SK-N-SH treated with all-trans-retinoic acid at 6 μM for 48 hours (cell line): ENCODE results near the gene SYDE1.

ENCODE experiments used
- CREB5 ChIP-seq: fragments of 250-450 bp; sonication (Bioruptor Pico); IDR thresholded peaks from 2 replicates; pipeline ENCODE4 v1.5.1; 2020; ENCODE audit warnings: low read depth, mild to moderate bottlenecking, moderate library complexity
- GLIS3 ChIP-seq: fragments of 250-450 bp; sonication (Bioruptor Pico); IDR thresholded peaks from 2 replicates; pipeline ENCODE4 v1.5.0; 2020; ENCODE audit warnings: mild to moderate bottlenecking, moderate library complexity
- ISL1 ChIP-seq: fragments of 250-450 bp; sonication (Bioruptor Pico); IDR thresholded peaks from 2 replicates; pipeline ENCODE4 v2.1.2; 2022; ENCODE audit warnings: mild to moderate bottlenecking, moderate library complexity
- PATZ1 ChIP-seq: fragments of 250-450 bp; sonication (Bioruptor Pico); IDR thresholded peaks from 2 replicates; pipeline ENCODE4 v1.8.0; 2020; ENCODE audit warnings: mild to moderate bottlenecking, moderate library complexity, borderline replicate concordance
- RARB ChIP-seq: fragments of 250-450 bp; sonication (Bioruptor Pico); IDR thresholded peaks from 2 replicates; pipeline ENCODE4 v1.8.0; 2021; ENCODE audit warnings: mild to moderate bottlenecking, moderate library complexity
- ZFP3 ChIP-seq: fragments of 250-450 bp; sonication (Bioruptor Pico); IDR thresholded peaks from 2 replicates; pipeline ENCODE4 v1.5.0; 2020; ENCODE audit warnings: mild to moderate bottlenecking, moderate library complexity
- ZFP30 ChIP-seq: fragments of 450-650 bp; formaldehyde crosslinking; IDR thresholded peaks from 2 replicates; pipeline ENCODE4 v1.5.0; 2022; ENCODE audit warnings: mild to moderate bottlenecking, moderate library complexity
- ZNF565 ChIP-seq: fragments of 450-650 bp; formaldehyde crosslinking; conservative IDR thresholded peaks from 2 replicates; pipeline ENCODE4 v1.5.0; 2020; ENCODE audit warnings: low read depth, mild to moderate bottlenecking, moderate library complexity

GRCh38 chr19:15104411-15104810, 2.8 kb upstream of the SYDE1 start:
- TF ChIP-seq ZFP3 (CRISPR knock-in tag) (no peak), GLIS3 (CRISPR knock-in tag) (no peak), PATZ1 (no peak), CREB5 (CRISPR knock-in tag) (no peak), ZFP30 (no peak), ZNF565 (no peak), ISL1 (no peak), RARB (CRISPR knock-in tag) (no peak)
